NAMALWA (cell line): Measurements from ENCODE around the gene ZBTB21.

Experiments used
- DNase-seq: peaks from one replicate; pipeline ENCODE4 v3.0.0-alpha.2; 2015; ENCODE audit warnings: low spot score

Gene ZBTB21

DNA sequence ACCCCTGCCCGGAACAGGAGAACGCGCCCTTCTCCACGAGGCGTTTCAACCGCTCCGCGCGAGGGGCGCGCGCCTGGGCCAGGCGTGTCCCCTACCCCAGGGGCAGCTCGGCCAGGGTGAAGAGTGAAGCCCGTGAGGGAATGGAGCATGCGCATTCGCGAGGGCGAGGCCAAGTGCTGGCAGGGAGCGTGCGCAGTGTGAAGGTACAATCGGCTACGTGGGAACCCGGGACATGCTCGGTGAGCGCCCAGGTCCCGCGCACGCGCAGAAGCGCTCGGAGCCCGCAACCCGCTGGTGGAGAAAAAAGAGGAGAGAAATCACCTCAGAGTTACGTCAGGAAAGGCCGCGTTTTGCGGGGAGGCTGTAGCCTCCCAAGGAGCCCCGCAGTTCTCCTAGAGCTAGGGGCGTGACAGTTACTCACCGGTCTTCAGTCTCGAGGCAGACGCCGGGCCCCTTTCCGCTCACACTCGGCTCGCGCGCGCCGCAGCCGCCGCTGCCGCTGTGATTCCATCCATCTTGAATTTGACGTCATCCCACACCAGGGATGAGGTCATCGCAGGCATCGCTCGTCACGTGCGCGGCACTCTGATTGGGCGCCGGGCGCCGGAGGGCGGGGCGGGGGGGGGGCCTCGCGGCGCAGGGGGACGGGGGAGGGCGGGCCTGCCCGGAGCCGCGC is at the start of gene ZBTB21:
Gene ZBTB21 (minus strand): TSS at position 530 of the 676 bp plus-strand sequence. CDS start 16,265 bp downstream, outside the sequence.
- DNase-seq: peak; percentile 98

DNA sequence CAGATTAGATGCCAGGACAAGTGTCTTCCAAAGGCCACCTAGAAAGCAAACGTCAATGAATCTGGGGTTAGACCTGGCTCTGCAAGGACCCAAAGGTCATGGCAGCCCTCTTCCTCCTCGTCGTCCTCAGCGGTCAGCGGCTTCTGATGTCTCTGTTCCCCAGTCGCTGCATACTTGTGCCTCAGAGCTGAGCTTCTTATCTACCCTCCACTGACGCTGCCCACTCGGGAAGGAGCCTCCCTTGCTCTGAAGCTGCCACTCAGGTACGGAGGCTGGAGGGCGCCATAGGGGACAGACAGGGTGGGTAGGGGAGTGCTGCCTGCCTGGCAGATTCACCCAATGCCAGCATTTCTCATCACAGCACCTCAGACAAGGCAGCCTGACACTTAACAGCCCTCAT is 49.6 kb upstream of the ZBTB21 start:
- DNase-seq: no peak

DNA sequence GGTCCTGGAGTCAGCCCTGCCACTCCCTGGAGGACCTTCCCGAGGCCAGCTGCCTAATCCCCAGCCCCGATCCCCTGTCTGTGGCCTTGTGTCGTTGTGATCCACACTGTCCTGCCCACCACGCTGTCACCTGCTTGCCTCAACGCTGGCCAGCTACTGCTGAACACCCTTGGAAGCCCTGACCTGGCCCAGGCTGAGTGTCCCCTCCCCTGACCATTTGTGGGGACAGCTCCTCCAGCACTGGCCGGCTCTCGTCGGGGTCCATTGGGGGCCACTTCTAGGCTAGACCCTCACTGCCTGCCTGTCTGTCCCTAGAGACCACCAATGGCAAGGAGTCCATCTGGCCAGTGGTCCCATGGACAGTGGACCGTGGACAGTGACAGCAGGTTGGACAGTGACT is 49.0 kb upstream of the ZBTB21 start:
- DNase-seq: no peak

- no peak for DNase-seq
These were observed 48.5 kb upstream of the ZBTB21 start for GRCh38 chr21:42058631-42059111.

DNA sequence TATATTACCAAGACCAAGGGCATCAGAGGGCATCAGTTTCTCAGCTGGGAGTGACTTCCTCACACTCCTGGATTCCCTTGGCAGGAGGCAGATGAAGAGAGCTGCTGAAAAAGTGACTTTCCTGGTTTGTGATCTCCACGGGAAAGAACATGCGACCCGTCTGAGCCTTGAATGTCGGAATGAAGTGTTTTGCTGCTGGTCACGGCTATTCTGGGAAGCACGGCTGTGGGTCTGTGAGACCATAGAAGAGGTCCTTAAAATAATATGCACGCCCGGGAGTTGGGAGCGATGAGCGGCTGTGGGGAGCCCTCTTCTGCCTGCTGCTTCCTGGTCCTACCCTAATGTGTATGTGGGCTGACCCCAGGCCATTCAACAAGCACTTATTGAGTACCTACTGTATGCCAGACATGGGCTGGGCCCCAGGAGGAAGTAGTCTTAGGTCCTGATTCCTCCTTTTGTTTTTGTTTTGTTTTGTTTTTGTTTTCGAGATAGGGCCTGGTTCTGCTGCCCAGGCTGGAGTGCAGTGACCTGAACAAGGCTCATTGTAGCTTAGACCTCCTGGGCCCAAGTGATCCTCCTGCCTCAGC is 47.8 kb upstream of the ZBTB21 start:
- DNase-seq: no peak

DNA sequence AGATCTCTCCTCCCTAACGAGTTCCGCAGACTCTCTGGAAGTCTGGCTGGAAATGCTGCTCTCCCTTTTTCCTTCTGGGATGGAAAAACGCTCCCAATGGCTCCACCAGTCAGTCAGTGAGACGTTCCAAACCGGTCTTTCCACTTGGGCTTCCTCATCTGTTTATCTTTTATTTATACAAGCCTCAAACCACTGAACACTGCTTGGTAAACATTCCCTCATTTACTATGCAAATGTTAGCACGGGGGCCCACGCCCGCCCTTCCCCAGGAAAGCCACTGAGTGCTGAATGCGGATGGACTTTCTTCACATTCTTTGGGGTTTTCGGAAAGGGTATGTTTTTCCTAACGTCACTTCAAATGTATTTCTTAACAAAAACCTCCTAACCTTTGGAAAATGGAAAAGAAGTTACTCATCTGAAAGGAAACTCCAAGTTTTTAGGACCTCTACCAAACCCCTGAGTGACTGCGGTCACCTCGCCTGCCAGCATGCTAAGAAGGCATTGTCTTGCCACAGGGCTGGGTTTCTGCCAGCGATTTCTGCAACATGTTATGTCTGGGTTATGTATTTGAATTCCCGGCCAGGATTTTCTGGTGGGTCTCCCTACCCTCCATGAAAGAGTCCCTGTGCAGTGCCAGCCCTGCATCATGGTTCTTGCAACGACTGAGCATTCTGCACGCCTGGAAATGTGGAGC is 47.0 kb upstream of the ZBTB21 start:
- DNase-seq: no peak

- DNase-seq: no peak
These were observed 46.3 kb upstream of the ZBTB21 start for GRCh38 chr21:42056468-42056867.

- no peak for DNase-seq
These were observed 45.3 kb upstream of the ZBTB21 start for GRCh38 chr21:42055425-42055824.

DNA sequence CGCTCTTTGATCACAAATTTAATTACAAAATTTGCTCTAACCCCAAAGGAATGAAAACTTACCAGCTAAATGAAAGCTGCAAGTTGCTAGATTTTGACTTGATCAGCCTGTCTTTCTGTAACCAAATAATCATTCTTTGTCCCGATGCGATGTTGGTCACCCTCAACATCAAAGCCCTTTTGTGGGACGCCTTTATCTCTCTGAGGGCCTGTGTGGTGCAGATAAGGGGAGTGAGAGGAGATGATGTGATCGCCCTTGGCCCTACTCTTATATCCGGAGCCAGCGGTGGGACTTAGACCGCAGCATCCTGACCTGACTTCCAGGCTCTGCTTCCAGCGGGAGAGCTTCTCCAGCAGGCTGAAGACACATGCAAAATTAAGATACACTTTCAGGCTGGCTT is 41.6 kb upstream of the ZBTB21 start:
- DNase-seq: no peak

GRCh38 chr21:42049578-42050430 is 39.6 kb upstream of the ZBTB21 start:
- no peak for DNase-seq

GRCh38 chr21:42048870-42049577 is 38.9 kb upstream of the ZBTB21 start:
- no peak for DNase-seq

DNA sequence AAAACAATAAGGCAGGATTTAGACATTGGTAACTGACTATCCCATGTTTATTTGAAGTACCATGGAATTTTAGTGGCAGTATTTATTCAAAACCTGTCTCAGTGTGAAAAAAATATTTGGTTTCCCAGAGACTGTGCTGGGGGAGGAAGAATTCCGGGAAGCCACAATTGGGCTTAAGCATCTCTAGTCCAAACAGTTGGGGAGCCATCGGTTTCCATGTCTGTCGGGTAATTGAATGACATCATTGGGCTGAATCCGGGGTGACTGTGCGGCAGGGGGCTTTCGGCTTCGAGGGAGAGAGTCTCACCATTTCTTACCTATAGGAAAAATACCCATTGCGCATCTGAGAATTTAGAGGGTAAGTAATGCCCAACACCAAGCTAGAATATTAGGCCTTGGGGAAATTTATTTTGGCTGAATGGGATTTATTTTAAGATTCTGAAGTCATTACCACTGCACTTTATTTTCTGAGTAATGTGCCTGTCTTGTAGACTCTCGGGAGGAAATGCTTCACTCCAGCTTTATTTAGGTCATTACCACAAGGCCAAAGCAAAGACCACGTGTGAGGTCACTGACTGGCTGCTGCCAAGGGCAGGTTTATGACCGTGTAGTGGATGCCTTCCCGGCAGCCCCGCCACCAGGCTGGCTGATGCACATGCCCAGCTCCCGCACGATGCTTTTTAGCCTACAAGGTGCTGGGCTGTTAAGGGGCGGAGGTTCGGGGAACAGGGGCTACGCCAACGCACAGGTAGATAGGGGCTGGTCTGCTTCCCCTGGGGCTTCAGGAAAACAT is 37.9 kb upstream of the ZBTB21 start:
- no peak for DNase-seq

GRCh38 chr21:42044871-42045495 is 34.8 kb upstream of the ZBTB21 start:
- DNase-seq: no peak

- DNase-seq: no peak
These were observed 33.8 kb upstream of the ZBTB21 start for GRCh38 chr21:42043961-42044360.

GRCh38 chr21:42043201-42043895 is 33.2 kb upstream of the ZBTB21 start:
- no peak for DNase-seq

- DNase-seq: no peak
These were observed 32.5 kb upstream of the ZBTB21 start for GRCh38 chr21:42042651-42043050.

GRCh38 chr21:42041711-42042110 is 31.6 kb upstream of the ZBTB21 start:
- no peak for DNase-seq

- DNase-seq: no peak
These were observed 31.1 kb upstream of the ZBTB21 start for GRCh38 chr21:42041246-42041645.

DNA sequence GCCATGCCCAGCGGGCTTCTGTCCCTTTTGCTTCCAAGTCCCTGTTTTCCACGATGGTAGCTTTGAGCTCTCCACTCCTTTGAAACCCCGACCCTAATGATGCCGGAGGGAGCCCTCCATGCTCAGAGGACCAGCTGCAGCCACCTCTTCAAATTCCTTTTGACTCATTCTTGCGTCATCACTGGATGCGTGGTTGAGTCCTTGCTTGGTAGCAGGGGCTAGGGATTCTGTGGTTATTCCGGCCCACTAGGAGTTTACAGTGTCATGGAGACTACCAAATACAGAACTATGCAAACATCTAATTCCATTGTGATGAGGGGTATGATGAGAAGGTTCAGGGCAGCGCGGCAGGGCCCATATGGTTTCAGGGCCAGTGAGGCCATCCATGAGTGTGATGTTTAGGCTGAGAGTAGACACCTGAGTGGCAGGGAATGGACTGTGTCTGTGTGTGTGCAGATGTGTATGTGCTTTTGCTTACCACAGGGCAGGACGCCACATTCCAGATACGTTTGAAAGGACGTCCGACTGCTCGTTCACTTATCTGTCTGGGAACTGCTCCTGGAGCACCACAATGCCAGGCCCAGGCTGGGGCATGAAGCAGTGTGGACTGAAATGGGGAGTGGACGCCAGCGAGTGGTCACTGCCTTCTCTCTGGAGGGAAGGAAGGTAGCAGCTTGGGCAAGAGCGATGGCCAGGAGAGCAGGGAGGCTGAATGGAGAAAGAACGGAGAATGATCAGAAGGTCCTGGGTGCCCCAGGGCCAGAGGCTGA is 30.4 kb upstream of the ZBTB21 start:
- no peak for DNase-seq
